ENCODE measurements around the gene CPB2.

The CPB2 gene

DNA sequence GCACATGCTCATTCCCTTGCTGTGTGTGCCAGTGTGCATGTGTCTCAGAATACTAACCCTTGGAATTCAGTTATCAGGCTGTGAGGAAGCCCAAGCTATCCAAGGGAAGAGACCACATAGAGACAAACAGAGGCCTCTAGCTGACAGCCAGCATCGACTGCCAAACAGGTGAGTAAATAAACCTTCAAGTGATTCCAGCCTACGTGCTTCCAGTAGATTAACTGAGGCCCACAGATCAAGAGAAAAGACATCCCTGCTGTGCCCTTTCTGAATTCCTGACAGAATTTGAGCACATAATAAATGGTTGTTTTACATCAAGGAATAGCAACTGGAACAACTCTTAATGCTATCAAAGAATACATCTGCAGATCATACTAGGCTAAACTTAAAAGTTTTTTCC lies 69.8 kb downstream of the CPB2 start:
- TF ChIP-seq ZNF274 (IDR thresholded peaks at IDR 0.05; ENCODE audit: low read depth, low read length): no peak

DNA sequence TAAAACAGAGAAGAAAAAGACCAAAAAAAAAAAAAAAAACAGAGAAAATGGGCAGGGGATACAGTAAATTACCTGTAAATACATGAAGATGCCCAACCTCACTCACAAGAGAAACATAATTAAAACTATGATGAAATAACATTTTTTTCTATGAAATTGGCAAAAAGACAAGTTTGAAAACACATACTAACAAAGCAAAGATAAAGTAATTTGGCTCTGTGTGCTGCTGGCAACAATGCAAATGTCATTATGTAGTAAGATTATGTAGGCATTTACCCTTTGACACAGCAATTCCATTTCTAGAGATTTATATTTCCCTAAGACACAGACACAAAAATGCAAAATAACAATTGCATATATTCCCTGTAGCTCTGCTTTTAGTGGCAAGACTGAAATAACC lies 72.5 kb downstream of the CPB2 start:
- no peak overlapping the region for H3K4me3 ChIP-seq (ENCODE audit: low read length)
- no peak for TF ChIP-seq ZNF274 (IDR thresholded peaks at IDR 0.05; ENCODE audit: low read depth, low read length)

More for the DNA sequence above, 69.8 kb downstream of the CPB2 start:
- H3K4me3 ChIP-seq (ENCODE audit: low read length): no peak overlapping the region

GRCh38 chr13:46031581-46032263 lies 73.1 kb downstream of the CPB2 start:
- TF ChIP-seq ZNF274 (IDR thresholded peaks at IDR 0.05; ENCODE audit: low read depth, low read length): no peak
- H3K4me3 ChIP-seq (ENCODE audit: low read length): no peak overlapping the region

GRCh38 chr13:46025157-46025556 lies 79.7 kb downstream of the CPB2 start:
- no peak overlapping the region for H3K4me3 ChIP-seq (ENCODE audit: low read length)
- no peak for TF ChIP-seq ZNF274 (IDR thresholded peaks at IDR 0.05; ENCODE audit: low read depth, low read length)

GRCh38 chr13:46022481-46022880 lies 82.4 kb downstream of the CPB2 start:
- no peak overlapping the region for H3K4me3 ChIP-seq (ENCODE audit: low read length)
- TF ChIP-seq ZNF274 (IDR thresholded peaks at IDR 0.05; ENCODE audit: low read depth, low read length): no peak

DNA sequence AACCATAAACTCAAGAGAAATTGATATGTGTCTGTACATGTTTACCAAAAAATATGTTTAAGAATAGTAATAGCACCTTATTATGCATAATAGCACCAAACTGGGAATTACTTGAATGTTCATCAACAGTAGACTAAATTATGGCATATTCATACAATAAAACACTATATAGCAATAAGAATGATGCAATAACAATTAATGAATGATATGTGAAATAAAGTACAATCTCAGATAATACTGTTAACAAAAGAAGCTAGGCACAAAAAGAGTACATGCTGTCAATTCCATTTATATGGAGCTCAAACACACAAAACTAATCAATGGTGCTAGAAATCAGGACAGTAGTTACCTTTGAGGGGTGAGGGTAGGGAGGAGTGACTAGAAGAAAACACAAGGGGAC lies 88.6 kb downstream of the CPB2 start:
- no peak overlapping the region for H3K4me3 ChIP-seq (ENCODE audit: low read length)
- TF ChIP-seq ZNF274 (IDR thresholded peaks at IDR 0.05; ENCODE audit: low read depth, low read length): no peak

DNA sequence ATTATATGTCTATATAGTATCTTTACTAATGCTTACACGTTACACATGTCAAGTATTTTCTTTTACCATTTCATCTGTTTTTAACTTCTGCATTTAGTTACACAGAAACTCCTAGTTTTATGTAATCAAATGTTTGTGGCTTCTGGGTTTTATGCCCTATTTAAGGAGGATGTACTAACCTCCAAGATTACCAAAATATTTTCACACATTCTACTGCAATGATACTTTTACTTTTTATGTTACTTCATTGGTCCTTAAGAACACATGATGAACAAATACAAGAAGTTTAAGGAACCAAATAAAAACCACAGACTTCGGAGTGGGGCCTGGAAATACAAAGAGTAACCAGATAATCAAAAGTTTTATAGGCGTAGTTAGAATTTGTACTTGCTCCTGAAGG lies 89.5 kb downstream of the CPB2 start:
- H3K4me3 ChIP-seq (ENCODE audit: low read length): no peak overlapping the region
- TF ChIP-seq ZNF274 (IDR thresholded peaks at IDR 0.05; ENCODE audit: low read depth, low read length): no peak

DNA sequence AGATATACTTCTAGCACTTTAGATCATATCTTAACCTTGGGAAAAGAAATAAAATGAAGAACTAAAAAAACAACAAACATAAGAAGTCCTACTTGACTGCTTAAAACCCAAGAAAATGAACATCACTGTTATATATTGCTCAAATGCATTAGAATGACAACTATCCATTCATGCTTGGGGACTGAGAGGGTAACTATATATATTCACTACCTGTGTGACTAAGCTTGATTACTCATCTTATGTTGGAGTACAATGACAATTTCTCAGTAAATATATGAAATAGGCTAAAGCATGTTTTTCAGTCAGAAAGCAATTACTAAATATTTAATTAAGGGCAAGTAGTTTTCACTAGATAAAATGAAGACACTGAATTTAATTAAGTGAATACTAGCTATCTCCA lies 92.4 kb downstream of the CPB2 start:
- no peak for TF ChIP-seq ZNF274 (IDR thresholded peaks at IDR 0.05; ENCODE audit: low read depth, low read length)
- no peak overlapping the region for H3K4me3 ChIP-seq (ENCODE audit: low read length)

DNA sequence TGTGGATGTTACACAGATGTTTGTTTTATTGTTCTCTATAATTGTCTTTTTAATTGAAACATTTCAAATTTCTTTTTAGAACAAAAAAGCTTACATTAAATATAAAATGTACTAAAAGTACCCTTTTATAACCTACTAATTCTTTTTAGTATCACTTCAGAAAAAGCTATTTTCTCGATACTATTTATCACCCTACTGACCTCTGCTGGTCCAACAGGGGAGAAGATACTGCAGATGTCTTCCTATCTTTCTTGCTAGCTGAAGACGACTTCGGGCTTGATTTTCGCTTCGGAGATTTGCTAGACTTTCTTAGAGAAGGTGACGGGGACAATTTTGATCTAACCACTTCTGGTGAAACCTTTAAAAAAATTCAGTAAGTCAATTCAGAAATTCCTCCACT lies 94.7 kb downstream of the CPB2 start:
- TF ChIP-seq ZNF274 (IDR thresholded peaks at IDR 0.05; ENCODE audit: low read depth, low read length): no peak
- H3K4me3 ChIP-seq (ENCODE audit: low read length): no peak overlapping the region

DNA sequence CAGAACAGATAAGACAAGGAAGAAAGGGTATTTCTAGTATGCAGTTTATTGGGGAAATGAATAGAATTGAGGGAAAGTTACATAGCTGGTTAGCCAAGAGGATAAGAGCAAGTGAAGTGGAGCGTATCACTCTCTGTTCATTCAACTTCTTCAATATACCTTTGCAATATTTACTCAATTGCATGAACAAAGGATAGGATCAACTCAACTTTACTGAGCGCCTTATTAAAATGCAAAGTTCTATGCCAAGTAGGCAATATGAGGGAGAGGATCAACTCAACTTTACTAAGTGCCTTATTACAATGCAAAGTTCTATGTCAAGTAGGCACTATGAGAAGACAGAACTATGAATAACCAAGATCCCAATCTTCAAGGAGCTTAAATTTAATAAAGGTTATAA lies 96.2 kb downstream of the CPB2 start:
- TF ChIP-seq ZNF274 (IDR thresholded peaks at IDR 0.05; ENCODE audit: low read depth, low read length): no peak
- no peak overlapping the region for H3K4me3 ChIP-seq (ENCODE audit: low read length)

- no peak overlapping the region for H3K4me3 ChIP-seq (ENCODE audit: low read length)
- no peak for TF ChIP-seq ZNF274 (IDR thresholded peaks at IDR 0.05; ENCODE audit: low read depth, low read length)
These were observed 98.0 kb downstream of the CPB2 start for GRCh38 chr13:46006688-46007452.

- H3K4me3 ChIP-seq (ENCODE audit: low read length): no peak overlapping the region
- TF ChIP-seq ZNF274 (IDR thresholded peaks at IDR 0.05; ENCODE audit: low read depth, low read length): no peak
These were observed 100.3 kb downstream of the CPB2 start for GRCh38 chr13:46004491-46004890.

Measured in GM08714 (cell line).